GM10266 (cell line): Measurements from ENCODE around the gene DUSP1.

Experiments used
- DNase-seq: peaks from one replicate; pipeline ENCODE4 v3.0.0; 2012; ENCODE audit errors: extremely low spot score
- CTCF ChIP-seq: IDR thresholded peaks from 2 replicates; pipeline ENCODE4 v1.5.1; 2012; ENCODE audit warnings: mild to moderate bottlenecking, low read depth; ENCODE audit not compliant: control insufficient read depth, insufficient read depth; ENCODE audit errors: missing control alignments

DUSP1 gene

GRCh38 chr5:172748341-172748843 lies 22.6 kb downstream of the DUSP1 start:
- no peak for TF ChIP-seq CTCF
- DNase-seq, result no peak

- TF ChIP-seq CTCF, result no peak
- DNase-seq, result no peak
Measured at GRCh38 chr5:172747471-172747870, 23.5 kb downstream of the DUSP1 start.

- no peak for DNase-seq
- TF ChIP-seq CTCF, result no peak
Measured at GRCh38 chr5:172746725-172747124, 24.3 kb downstream of the DUSP1 start.

- no peak for TF ChIP-seq CTCF
- DNase-seq, result no peak
Measured at GRCh38 chr5:172745838-172746237, 25.2 kb downstream of the DUSP1 start.

GRCh38 chr5:172745406-172745805 lies 25.6 kb downstream of the DUSP1 start:
- no peak for DNase-seq
- no peak for TF ChIP-seq CTCF

- TF ChIP-seq CTCF, result no peak
- no peak for DNase-seq
Measured at GRCh38 chr5:172744123-172745104, 26.6 kb downstream of the DUSP1 start.

- TF ChIP-seq CTCF, result no peak
Measured at GRCh38 chr5:172743112-172743959, 27.7 kb downstream of the DUSP1 start.

More at GRCh38 chr5:172743112-172743959, 27.7 kb downstream of the DUSP1 start:
- DNase-seq, result no peak
